ENCODE data around the gene LRRC4C.
A peak's percentile ranks its signal among the peaks of the same experiment; 100 is the strongest.

The LRRC4C gene

GRCh38 chr11:40328890-40329614, 1130.4 kb downstream of the LRRC4C start:
- peak; percentile 85 for DNase-seq

- no peak for DNase-seq
Observed at GRCh38 chr11:40323241-40323640, 1136.2 kb downstream of the LRRC4C start.

GRCh38 chr11:40321537-40321936, 1137.9 kb downstream of the LRRC4C start:
- no peak for DNase-seq

GRCh38 chr11:40316171-40316570, 1143.3 kb downstream of the LRRC4C start:
- DNase-seq, result no peak

GRCh38 chr11:40315122-40315521, 1144.3 kb downstream of the LRRC4C start:
- no peak for DNase-seq

GRCh38 chr11:40314327-40314726, 1145.1 kb downstream of the LRRC4C start:
- DNase-seq, result no peak

- DNase-seq, result peak; percentile 78
Observed at GRCh38 chr11:40306938-40307548, 1152.4 kb downstream of the LRRC4C start.

- DNase-seq, result no peak
Observed at GRCh38 chr11:40302669-40303068, 1156.8 kb downstream of the LRRC4C start.

- DNase-seq, result no peak
Observed at GRCh38 chr11:40295466-40295865, 1164.0 kb downstream of the LRRC4C start.

GRCh38 chr11:40294741-40295140, 1164.7 kb downstream of the LRRC4C start:
- no peak for DNase-seq

GRCh38 chr11:40294349-40294735, 1165.1 kb downstream of the LRRC4C start:
- DNase-seq, result no peak

- peak; percentile 98 for DNase-seq
Observed at GRCh38 chr11:40293655-40294348, 1165.7 kb downstream of the LRRC4C start.

- peak; percentile 87 for DNase-seq
Observed at GRCh38 chr11:40292721-40293508, 1166.5 kb downstream of the LRRC4C start.

- peak; percentile 79 for DNase-seq
Observed at GRCh38 chr11:40291741-40292140, 1167.7 kb downstream of the LRRC4C start.

GRCh38 chr11:40291329-40291728, 1168.1 kb downstream of the LRRC4C start:
- peak; percentile 85 for DNase-seq

GRCh38 chr11:40290171-40290631, 1169.3 kb downstream of the LRRC4C start:
- peak; percentile 79 for DNase-seq

GRCh38 chr11:40289370-40289769, 1170.1 kb downstream of the LRRC4C start:
- DNase-seq, result peak; percentile 74

GRCh38 chr11:40287916-40288803, 1171.3 kb downstream of the LRRC4C start:
- peak; percentile 92 for DNase-seq

GRCh38 chr11:40286137-40286536, 1173.3 kb downstream of the LRRC4C start:
- DNase-seq, result no peak

- DNase-seq, result no peak
Observed at GRCh38 chr11:40285558-40285957, 1173.9 kb downstream of the LRRC4C start.

- peak; percentile 83 for DNase-seq
Observed at GRCh38 chr11:40281052-40281580, 1178.3 kb downstream of the LRRC4C start.

All from NCI-H69 (cell line).